Epidermal melanocyte (primary cell): ENCODE data around the gene NDUFAB1.
"Not testable (repeated sequence)": the region's sequence is repeated elsewhere in the genome, so short reads cannot be mapped to it uniquely, and the experiment has no call there.

Source experiments
- DNase-seq: peaks from one replicate; pipeline ENCODE4 v3.0.0; 2011; ENCODE audit warnings: low spot score; ENCODE audit not compliant: insufficient read length

The NDUFAB1 gene

GRCh38 chr16:23595951-23596720 is at the start of gene NDUFAB1:
NDUFAB1 (minus strand) TSS chr16:23596316; CDS start chr16:23596290, 26 bp downstream.
- peak; percentile 74 for DNase-seq

- DNase-seq: no peak
These were observed 46.2 kb upstream of the NDUFAB1 start for GRCh38 chr16:23642246-23642774.

GRCh38 chr16:23640931-23641765 is 45.0 kb upstream of the NDUFAB1 start, which contains the start of the genes DCTN5 and PALB2:
DCTN5 (plus strand) TSS chr16:23641466; CDS start chr16:23641543, 77 bp downstream.
PALB2 (minus strand) TSS chr16:23641310; CDS start chr16:23641157, 153 bp downstream.
- DNase-seq: peak; percentile 85

GRCh38 chr16:23640615-23640930 is 44.5 kb upstream of the NDUFAB1 start:
- DNase-seq: no peak

GRCh38 chr16:23635958-23636357 is 39.8 kb upstream of the NDUFAB1 start:
- DNase-seq: no peak

- DNase-seq: no peak
These were observed 38.4 kb upstream of the NDUFAB1 start for GRCh38 chr16:23634461-23635036.

GRCh38 chr16:23631874-23632273 is 35.8 kb upstream of the NDUFAB1 start:
- not testable (repeated sequence) for DNase-seq

- no peak for DNase-seq
These were observed 33.4 kb upstream of the NDUFAB1 start for GRCh38 chr16:23629516-23629915.

GRCh38 chr16:23624092-23624491 is 28.0 kb upstream of the NDUFAB1 start:
- DNase-seq: no peak

- DNase-seq: no peak
These were observed 19.7 kb upstream of the NDUFAB1 start for GRCh38 chr16:23615805-23616204.

- DNase-seq: no peak
These were observed 15.8 kb upstream of the NDUFAB1 start for GRCh38 chr16:23611936-23612335.

GRCh38 chr16:23610905-23611304 is 14.8 kb upstream of the NDUFAB1 start:
- DNase-seq: not testable (repeated sequence)

- DNase-seq: no peak
These were observed 13.8 kb upstream of the NDUFAB1 start for GRCh38 chr16:23609929-23610328.

- DNase-seq: no peak
These were observed 12.1 kb upstream of the NDUFAB1 start for GRCh38 chr16:23608194-23608593.

GRCh38 chr16:23607726-23608125 is 11.6 kb upstream of the NDUFAB1 start:
- no peak for DNase-seq

- DNase-seq: no peak
These were observed 1.1 kb upstream of the NDUFAB1 start for GRCh38 chr16:23597003-23597756.

- DNase-seq: no peak
These were observed 718 bp downstream of the NDUFAB1 start for GRCh38 chr16:23595246-23595950.

GRCh38 chr16:23594186-23594585 is 1.9 kb downstream of the NDUFAB1 start:
- DNase-seq: no peak

GRCh38 chr16:23590181-23590580 is 5.9 kb downstream of the NDUFAB1 start:
- DNase-seq: no peak

- no peak for DNase-seq
These were observed 8.4 kb downstream of the NDUFAB1 start for GRCh38 chr16:23587726-23588125.
